H1 (cell line): Measurements from ENCODE around the gene TOM1L2. TPM values are rescaled to one million over a fixed set of nuclear protein-coding genes. Genes with fewer than 3 reads are reported as not detected.

Source experiments
- CTCF ChIA-PET: fragments of 300-600 bp; sonication (Branson Sonifier 250); formaldehyde crosslinking; loops from one replicate; lab custom pipeline; 2021; ENCODE audit not compliant: partially characterized antibody; lab: Charles Lee
- POLR2A ChIA-PET: fragments of 300-600 bp; sonication (Branson Sonifier 250); formaldehyde crosslinking; loops from one replicate; lab custom pipeline; 2021; ENCODE audit warnings: inconsistent platforms; ENCODE audit not compliant: partially characterized antibody; lab: Charles Lee
- DNase-seq, 2 experiments: peaks; one replicate each; pipeline versions ENCODE4 v3.0.0 to v3.0.0-alpha.2; 2010 to 2022; ENCODE audit warnings: low spot score in 2 of 2, low read depth in 1 of 2, mixed read lengths in 1 of 2
- FAIRE-seq: peaks from 2 replicates; lab custom pipeline; 2011; peaks lifted over from hg19 to GRCh38; lab: Jason Lieb, UNC
- H2AFZ ChIP-seq: 2 replicates; pipeline ENCODE4 v1.8.1; 2012; ENCODE audit warnings: low read length, inconsistent platforms
- H2AK5ac ChIP-seq: 2 replicates; pipeline ENCODE4 v1.6.1; 2013; ENCODE audit warnings: low read depth, low read length
- H2BK120ac ChIP-seq: replicated peaks from 2 replicates; pipeline ENCODE3; 2013; ENCODE audit warnings: low read depth, low read length, inconsistent platforms
- H2BK12ac ChIP-seq: 2 replicates; pipeline ENCODE4 v1.6.1; 2013; ENCODE audit warnings: low read depth, low read length
- H2BK15ac ChIP-seq: 2 replicates; pipeline ENCODE4 v1.6.1; 2013; ENCODE audit warnings: low read length
- H2BK20ac ChIP-seq: 2 replicates; pipeline ENCODE4 v1.6.1; 2013; ENCODE audit warnings: low read length
- H2BK5ac ChIP-seq: 2 replicates; pipeline ENCODE4 v1.6.1; 2013; ENCODE audit warnings: low read depth, low read length
- H3K14ac ChIP-seq: 2 replicates; pipeline ENCODE4 v1.6.1; 2013; ENCODE audit warnings: inconsistent platforms; ENCODE audit not compliant: insufficient read length
- H3K18ac ChIP-seq: 2 replicates; pipeline ENCODE4 v1.6.1; 2013; ENCODE audit warnings: low read length; ENCODE audit errors: extremely low read depth
- H3K23ac ChIP-seq: 2 replicates; pipeline ENCODE4 v1.6.1; 2013; ENCODE audit warnings: inconsistent platforms; ENCODE audit not compliant: insufficient read length
- H3K23me2 ChIP-seq: 2 replicates; pipeline ENCODE4 v1.6.1; 2013; ENCODE audit warnings: low read depth, low read length
- H3K27ac ChIP-seq: 2 replicates; pipeline ENCODE4 v1.6.1; 2011; ENCODE audit warnings: low read depth, low read length, inconsistent platforms
- H3K27me3 ChIP-seq, 4 experiments: replicated peaks in 1 of 4; 1 replicate in 1 of 4; 2 replicates in 3 of 4; pipeline versions ENCODE4 v1.6.1 to v1.8.1; 2011 to 2013; ENCODE audit warnings: low read length in 3 of 4, mild to moderate bottlenecking in 3 of 4, inconsistent platforms in 2 of 4, mixed read lengths in 2 of 4, moderate library complexity in 1 of 4; ENCODE audit not compliant: control insufficient read depth in 3 of 4, insufficient read depth in 3 of 4; ENCODE audit errors: extremely low read depth in 1 of 4
- H3K36me3 ChIP-seq, 4 experiments: 2 replicates each; pipeline versions ENCODE4 v1.6.1 to v1.8.1; 2011 to 2013; ENCODE audit warnings: mild to moderate bottlenecking in 4 of 4, low read length in 3 of 4, moderate library complexity in 2 of 4, control low read depth in 1 of 4, inconsistent platforms in 1 of 4; ENCODE audit not compliant: insufficient read depth in 4 of 4, control insufficient read depth in 2 of 4
- H3K4ac ChIP-seq: replicated peaks from 2 replicates; pipeline ENCODE3; 2013; ENCODE audit warnings: low read length, low read depth, mixed read lengths, inconsistent platforms; ENCODE audit not compliant: insufficient read length
- H3K4me1 ChIP-seq, 4 experiments: replicated peaks in 1 of 4; 1 replicate in 1 of 4; 2 replicates in 3 of 4; pipeline versions ENCODE4 v1.6.1 to v1.8.1; 2011 to 2013; ENCODE audit warnings: low read length in 3 of 4, inconsistent platforms in 2 of 4, mixed read lengths in 1 of 4; ENCODE audit not compliant: insufficient read depth in 4 of 4, control insufficient read depth in 3 of 4
- H3K4me2 ChIP-seq, 2 experiments: 2 replicates each; pipeline versions ENCODE4 v1.6.1 to v1.8.1; 2011 to 2013; ENCODE audit warnings: low read depth in 2 of 2, low read length in 2 of 2, control low read depth in 1 of 2, inconsistent platforms in 1 of 2, mild to moderate bottlenecking in 1 of 2; ENCODE audit not compliant: insufficient read depth in 1 of 2
- H3K4me3 ChIP-seq, 4 experiments: fragments of 200-600, 300-600 bp in 1 of 4; sonication (generic), shearing (Covaris generic), sonication (Bioruptor Twin) in 1 of 4; 2 replicates each; pipeline versions ENCODE4 v1.5.1 to v1.8.1; 2011 to 2016; ENCODE audit warnings: low read length in 4 of 4, low read depth in 3 of 4, control low read depth in 2 of 4, inconsistent platforms in 2 of 4, mild to moderate bottlenecking in 2 of 4, mixed read lengths in 1 of 4, moderate library complexity in 1 of 4; ENCODE audit not compliant: insufficient read depth in 2 of 4; ENCODE audit errors: extremely low read depth in 1 of 4
- H3K56ac ChIP-seq: replicated peaks from 2 replicates; pipeline ENCODE3; 2013; ENCODE audit warnings: low read depth, mild to moderate bottlenecking, mixed read lengths, low read length, inconsistent platforms; ENCODE audit not compliant: insufficient read length
- H3K79me1 ChIP-seq: 2 replicates; pipeline ENCODE4 v1.6.1; 2013; ENCODE audit warnings: low read depth, low read length, control low read depth
- H3K79me2 ChIP-seq, 2 experiments: 2 replicates each; pipeline versions ENCODE4 v1.6.1 to v1.8.1; 2012 to 2013; ENCODE audit warnings: low read length in 2 of 2, mild to moderate bottlenecking in 2 of 2, inconsistent platforms in 1 of 2; ENCODE audit not compliant: insufficient read depth in 2 of 2, control insufficient read depth in 1 of 2
- H3K9ac ChIP-seq, 4 experiments: replicated peaks in 1 of 4; 1 replicate in 1 of 4; 2 replicates in 3 of 4; pipeline versions ENCODE4 v1.6.1 to v1.8.1; 2011 to 2013; ENCODE audit warnings: low read depth in 3 of 4, low read length in 3 of 4, control low read depth in 2 of 4, mild to moderate bottlenecking in 2 of 4, moderate library complexity in 2 of 4, inconsistent platforms in 1 of 4; ENCODE audit errors: extremely low read depth in 1 of 4
- H3K9me3 ChIP-seq, 2 experiments: 2 replicates each; pipeline versions ENCODE4 v1.6.1 to v1.8.1; 2012 to 2013; ENCODE audit warnings: mild to moderate bottlenecking in 2 of 2, moderate library complexity in 2 of 2, control low read depth in 1 of 2, inconsistent platforms in 1 of 2, low read depth in 1 of 2, low read length in 1 of 2, mixed read lengths in 1 of 2; ENCODE audit not compliant: insufficient read depth in 2 of 2
- H4K20me1 ChIP-seq, 2 experiments: replicated peaks in 1 of 2; 2 replicates each; pipeline versions ENCODE3 to v1.8.1; 2011 to 2013; ENCODE audit warnings: inconsistent platforms in 2 of 2, low read length in 2 of 2, mild to moderate bottlenecking in 1 of 2; ENCODE audit not compliant: insufficient read depth in 2 of 2, control insufficient read depth in 1 of 2
- H4K5ac ChIP-seq: 2 replicates; pipeline ENCODE4 v1.6.1; 2013; ENCODE audit warnings: low read length, low read depth, mixed read lengths, inconsistent platforms; ENCODE audit not compliant: insufficient read length
- H4K8ac ChIP-seq: 2 replicates; pipeline ENCODE4 v1.8.0; 2013; ENCODE audit warnings: mild to moderate bottlenecking, moderate library complexity, low read length, inconsistent platforms; ENCODE audit not compliant: insufficient read depth; ENCODE audit errors: extremely low read depth
- H4K91ac ChIP-seq: replicated peaks from 2 replicates; pipeline ENCODE3; 2013; ENCODE audit warnings: low read length, mixed read lengths, inconsistent platforms; ENCODE audit not compliant: insufficient read length
- ASH2L ChIP-seq: fragments of 200-600, 300-600 bp; sonication (generic); IDR thresholded peaks from one replicate; pipeline ENCODE4 v1.7.1; 2017; ENCODE audit warnings: low read length
- ATF2 ChIP-seq: IDR thresholded peaks from 2 replicates; pipeline ENCODE4 v1.6.1; 2012; ENCODE audit warnings: low read length, inconsistent platforms
- CTBP2 ChIP-seq: IDR thresholded peaks from 2 replicates; pipeline ENCODE4 v1.7.0; 2011; ENCODE audit warnings: borderline replicate concordance, mild to moderate bottlenecking, moderate library complexity, mixed read lengths, low read length; ENCODE audit not compliant: insufficient read depth, insufficient read length
- JUN ChIP-seq: IDR thresholded peaks from 2 replicates; pipeline ENCODE4 v1.6.1; 2011; ENCODE audit warnings: low read depth, mild to moderate bottlenecking, improper control_type of control experiment, low read length
- KDM5A ChIP-seq: fragments of 200-600 bp; IDR thresholded peaks from 2 replicates; pipeline ENCODE4 v1.7.1; 2012; ENCODE audit warnings: mild to moderate bottlenecking, low read length, inconsistent platforms, mixed read lengths
- NANOG ChIP-seq: IDR thresholded peaks from 2 replicates; pipeline ENCODE4 v1.6.1; 2011; ENCODE audit warnings: low read length, low read depth, mild to moderate bottlenecking, inconsistent platforms; ENCODE audit not compliant: insufficient read depth, poor library complexity, severe bottlenecking
- POLR2A ChIP-seq, 2 experiments: IDR thresholded peaks; 1 replicate in 1 of 2; 2 replicates in 1 of 2; pipeline ENCODE4 v1.6.1; 2011; ENCODE audit warnings: low read depth in 2 of 2, low read length in 2 of 2, mild to moderate bottlenecking in 2 of 2; ENCODE audit errors: control extremely low read depth in 1 of 2
- SP2 ChIP-seq: IDR thresholded peaks from 2 replicates; pipeline ENCODE4 v1.6.1; 2012; ENCODE audit warnings: mild to moderate bottlenecking, low read length, inconsistent platforms
- SP4 ChIP-seq: IDR thresholded peaks from 2 replicates; pipeline ENCODE4 v1.6.1; 2012; ENCODE audit warnings: low read length, inconsistent platforms
- TEAD4 ChIP-seq: IDR thresholded peaks from 2 replicates; pipeline ENCODE4 v1.6.1; 2012; ENCODE audit warnings: low read depth, low read length, inconsistent platforms, mixed read lengths
- ZNF274 ChIP-seq: IDR thresholded peaks from 2 replicates; pipeline ENCODE4 v1.7.0; 2012; ENCODE audit warnings: low read length, borderline replicate concordance; ENCODE audit errors: extremely low read depth
- WGBS, 2 experiments: shearing (Covaris generic) in 1 of 2; methylation state at CpG; one replicate each; pipeline versions ENCODE4 v1.1.6 to v1.1.7; 2013 to 2015; ENCODE audit warnings: low lambda C conversion rate in 2 of 2, mixed read lengths in 2 of 2, inconsistent platforms in 1 of 2, low coverage in 1 of 2, missing lambda C conversion rate in 1 of 2; ENCODE audit not compliant: insufficient replicate concordance in 2 of 2, insufficient coverage in 1 of 2, insufficient read length in 1 of 2; ENCODE audit errors: extremely low coverage in 1 of 2, missing lambda C conversion rate in 1 of 2; 5-methylcytosine and 5-hydroxymethylcytosine counted together
- polyA plus RNA-seq, 7 experiments: library from polyadenylated mRNA; depleted of rRNA in 3 of 7; stranded (reverse) in 5 of 7; unstranded in 2 of 7; fragments of >200 nt in 5 of 7; fragments of 200-250 nt in 2 of 7; gene quantifications; 1 replicate in 5 of 7; 2 replicates in 1 of 7; 4 replicates in 1 of 7; pipeline versions ENCODE4 v1.2.1 to v1.2.3, GENCODE V29; 2011 to 2013; ENCODE audit warnings: missing spikeins in 2 of 7, mixed read lengths in 2 of 7
- total RNA-seq: library from RNA; stranded (reverse); fragmentation: NEBNext Ultra II Directional; extraction: Animal tissue kit (Norgen Biotek cat#: 25700); gene quantifications from 2 replicates; pipeline ENCODE4 v1.2.1, GENCODE V29; 2021

TOM1L2 gene
- total and polyA plus RNA-seq, 2 of the 8 experiments (the other 6 are each of a cell fraction or from before 2014, with no cell fraction given): 2.0 to 3.4 TPM

DNA sequence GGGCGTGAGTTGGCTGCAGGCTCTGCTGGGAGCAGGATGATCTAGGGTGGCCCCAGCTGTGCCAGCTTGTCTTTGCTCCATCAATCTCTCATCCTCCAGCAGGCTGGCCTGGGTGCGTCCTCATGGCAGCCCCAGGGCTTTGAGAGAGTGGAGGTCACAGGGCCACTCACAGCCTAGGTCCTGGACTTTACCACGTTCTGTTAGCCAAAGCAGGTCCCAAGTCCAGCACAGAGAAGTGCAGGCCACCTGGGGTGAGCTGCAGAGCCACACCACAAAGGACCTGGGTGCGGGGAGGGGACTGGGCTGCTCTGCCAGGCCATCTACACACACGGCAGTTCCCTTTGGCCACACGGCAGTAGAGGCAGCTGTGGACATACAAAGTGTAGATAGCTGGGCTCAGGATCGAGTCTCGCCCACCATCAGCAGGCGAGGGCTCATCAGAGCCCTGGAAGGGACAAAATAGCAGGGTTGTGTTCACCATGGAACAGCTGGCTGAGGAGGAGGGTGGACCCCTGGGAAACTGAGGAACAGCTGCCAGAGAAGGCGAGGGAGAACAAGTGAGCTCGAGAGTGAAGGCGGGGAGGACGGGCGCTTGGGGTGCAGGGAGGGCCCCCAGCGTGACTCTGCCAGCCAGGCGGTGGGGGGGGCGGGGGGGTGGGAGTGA, 165.5 kb downstream of the TOM1L2 start:
- peak overlapping the region; percentile 7 for H3K18ac ChIP-seq
- no peak overlapping the region for H3K23ac ChIP-seq
- no peaks in the 10 kb centered on the region for H3K79me2 ChIP-seq
- H3K9me3 ChIP-seq: no peaks in the 10 kb centered on the region
- H2BK5ac ChIP-seq: no peak overlapping the region
- DNase-seq (no peak), FAIRE-seq (no peak)
- peaks cover 1 to 4% of the 10 kb centered on the region in 2 experiments for H4K20me1 ChIP-seq
- H3K79me1 ChIP-seq: no peaks in the 10 kb centered on the region
- H2BK120ac ChIP-seq: no peak overlapping the region
- ChIA-PET CTCF (interaction anchor here (0.7 to 18.1 kb wide), 11 partner anchors 10 to 113 kb away, joined by 3 to 375 read pairs (median 3); no protein-coding TSS in a partner anchor), POLR2A (interaction anchor here (1.3 to 24.7 kb wide), 2 partner anchors 13 to 24 kb away, joined by 3 to 532 read pairs; partner anchors contain the start of gene SREBF1)
- H3K56ac ChIP-seq: no peak overlapping the region
- H3K4me3 ChIP-seq: no peak overlapping the region
- H3K9ac ChIP-seq: no peak overlapping the region; a peak in 2 of 7 replicates
- no peak overlapping the region for H2BK15ac ChIP-seq
- H3K23me2 ChIP-seq: peaks cover 10% of the 10 kb centered on the region; the same call in 1 of the 2 replicates
- H4K8ac ChIP-seq: no peak overlapping the region
- H2BK20ac ChIP-seq: no peak overlapping the region
- no peak overlapping the region for H3K4ac ChIP-seq
- H3K4me1 ChIP-seq: peaks cover 0 to 16% (median 10%) of the 10 kb centered on the region in 4 experiments; a peak in 6 of 7 replicates
- peaks cover 6 to 23% (median 17%) of the 10 kb centered on the region in 4 experiments for H3K27me3 ChIP-seq
- H4K91ac ChIP-seq: no peak overlapping the region
- H3K14ac ChIP-seq: no peak overlapping the region
- H3K4me2 ChIP-seq: no peak overlapping the region
- WGBS, 2 experiments: 85% methylated on average over 16 of the region's 17 CpGs; no CpG with 5 or more reads in 1 of the 2 experiments
- no peaks in the 10 kb centered on the region for H3K36me3 ChIP-seq
- H3K27ac ChIP-seq: no peak overlapping the region
- peak overlapping the region; percentile 50; the same call in 1 of the 2 replicates for H2BK12ac ChIP-seq
- no peak overlapping the region for H2AK5ac ChIP-seq
- H4K5ac ChIP-seq: no peak overlapping the region
- no peak overlapping the region for H2AFZ ChIP-seq
- TF ChIP-seq SP4: no peak
- no peak for TF ChIP-seq CTBP2
- no peak for TF ChIP-seq TEAD4
- TF ChIP-seq ZNF274: no peak
- TF ChIP-seq ASH2L: no peak
- TF ChIP-seq JUN: no peak
- TF ChIP-seq POLR2A (IDR thresholded peaks at IDR 0.05; ENCODE audit: control extremely low read depth in 1 of 2, low read depth in 2 of 2, low read length in 2 of 2): no peak
- TF ChIP-seq KDM5A: no peak
- TF ChIP-seq NANOG: no peak
- TF ChIP-seq ATF2: no peak
- no peak for TF ChIP-seq SP2
